Lower leg skin (tissue), 3 donors: ENCODE data around the gene INO80D.
"Not testable (repeated sequence)": the region's sequence is repeated elsewhere in the genome, so short reads cannot be mapped to it uniquely, and the experiment has no call there.

Experiments used
- POLR2A ChIP-seq, 2 donors: fragments of 450-650 bp; IDR thresholded peaks; one replicate each; pipeline ENCODE4 v1.6.1; 2016 to 2017; ENCODE audit warnings: antibody characterized with exemption in 2 of 2, mild to moderate bottlenecking in 1 of 2, moderate library complexity in 1 of 2
- TF ChIP-seq, protein P1 (sequence below), 3 donors: fragments of 450-650 bp; IDR thresholded peaks; one replicate each; pipeline ENCODE4 v1.5.1; 2016; ENCODE audit warnings: antibody characterized with exemption in 3 of 3, mild to moderate bottlenecking in 3 of 3, moderate library complexity in 2 of 3

DNA sequence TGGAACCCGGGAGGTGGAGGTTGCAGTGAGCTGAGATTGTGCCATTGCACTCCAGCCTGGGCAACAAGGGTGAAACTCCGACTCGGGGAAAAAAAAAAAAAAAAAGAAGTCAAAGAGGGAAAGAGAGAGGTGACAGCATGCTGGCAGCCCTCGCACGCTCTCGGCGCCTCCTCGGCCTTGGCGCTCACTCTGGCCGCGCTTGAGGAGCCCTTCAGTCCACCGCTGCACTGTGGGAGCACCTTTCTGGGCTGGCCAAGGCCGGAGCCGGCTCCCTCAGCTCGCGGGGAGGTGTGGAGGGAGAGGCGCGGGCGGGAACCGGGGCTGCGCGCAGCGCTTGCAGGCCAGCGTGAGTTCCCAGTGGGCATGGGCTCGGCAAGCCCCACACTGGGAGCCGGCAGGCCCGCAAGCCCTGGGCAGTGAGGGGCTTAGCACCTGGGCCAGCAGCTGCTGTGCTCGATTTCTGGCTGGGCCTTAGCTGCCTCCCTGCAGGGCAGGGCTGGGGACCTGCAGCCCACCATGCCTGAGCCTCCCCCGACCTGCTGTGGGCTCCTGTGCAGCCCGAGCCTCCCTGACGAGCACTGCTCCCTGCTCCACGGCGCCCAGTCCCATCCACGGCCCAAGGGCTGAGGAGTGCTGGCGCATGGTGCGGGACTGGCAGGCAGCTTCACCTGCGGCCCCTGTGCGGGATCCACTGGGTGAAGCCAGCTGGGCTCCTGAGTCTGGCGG is 108.9 kb downstream of the INO80D start:
- TF ChIP-seq, protein P1, sequence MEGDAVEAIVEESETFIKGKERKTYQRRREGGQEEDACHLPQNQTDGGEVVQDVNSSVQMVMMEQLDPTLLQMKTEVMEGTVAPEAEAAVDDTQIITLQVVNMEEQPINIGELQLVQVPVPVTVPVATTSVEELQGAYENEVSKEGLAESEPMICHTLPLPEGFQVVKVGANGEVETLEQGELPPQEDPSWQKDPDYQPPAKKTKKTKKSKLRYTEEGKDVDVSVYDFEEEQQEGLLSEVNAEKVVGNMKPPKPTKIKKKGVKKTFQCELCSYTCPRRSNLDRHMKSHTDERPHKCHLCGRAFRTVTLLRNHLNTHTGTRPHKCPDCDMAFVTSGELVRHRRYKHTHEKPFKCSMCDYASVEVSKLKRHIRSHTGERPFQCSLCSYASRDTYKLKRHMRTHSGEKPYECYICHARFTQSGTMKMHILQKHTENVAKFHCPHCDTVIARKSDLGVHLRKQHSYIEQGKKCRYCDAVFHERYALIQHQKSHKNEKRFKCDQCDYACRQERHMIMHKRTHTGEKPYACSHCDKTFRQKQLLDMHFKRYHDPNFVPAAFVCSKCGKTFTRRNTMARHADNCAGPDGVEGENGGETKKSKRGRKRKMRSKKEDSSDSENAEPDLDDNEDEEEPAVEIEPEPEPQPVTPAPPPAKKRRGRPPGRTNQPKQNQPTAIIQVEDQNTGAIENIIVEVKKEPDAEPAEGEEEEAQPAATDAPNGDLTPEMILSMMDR (IDR thresholded peaks at IDR 0.05), result not testable (repeated sequence)
- not testable (repeated sequence) for TF ChIP-seq POLR2A (IDR thresholded peaks at IDR 0.05)
